ENCODE measurements around the gene ZBTB38.

Gene ZBTB38

DNA sequence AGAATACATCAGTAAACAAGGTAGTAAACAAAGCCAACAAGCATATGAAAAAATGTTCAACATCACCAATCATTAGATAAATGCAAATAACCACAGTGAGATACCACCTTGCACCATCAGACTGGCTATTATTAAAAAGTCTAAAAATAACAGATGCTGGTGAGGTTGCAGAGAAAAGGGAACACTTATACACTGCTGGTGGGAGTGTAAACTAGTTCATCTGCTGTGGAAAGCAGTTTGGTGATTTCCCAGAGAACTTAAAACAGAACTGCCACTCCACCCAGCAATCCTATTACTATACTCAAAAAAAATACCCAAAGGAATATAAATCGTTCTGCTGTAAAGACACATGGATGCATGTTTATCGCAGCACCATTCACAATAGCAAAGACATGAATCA, 30.3 kb upstream of the ZBTB38 start:
- no peak for DNase-seq

GRCh38 chr3:141338881-141339280, 29.4 kb upstream of the ZBTB38 start:
- no peak for DNase-seq

GRCh38 chr3:141341536-141341935, 26.8 kb upstream of the ZBTB38 start:
- DNase-seq = no peak

GRCh38 chr3:141342386-141342785, 25.9 kb upstream of the ZBTB38 start:
- DNase-seq = no peak

DNA sequence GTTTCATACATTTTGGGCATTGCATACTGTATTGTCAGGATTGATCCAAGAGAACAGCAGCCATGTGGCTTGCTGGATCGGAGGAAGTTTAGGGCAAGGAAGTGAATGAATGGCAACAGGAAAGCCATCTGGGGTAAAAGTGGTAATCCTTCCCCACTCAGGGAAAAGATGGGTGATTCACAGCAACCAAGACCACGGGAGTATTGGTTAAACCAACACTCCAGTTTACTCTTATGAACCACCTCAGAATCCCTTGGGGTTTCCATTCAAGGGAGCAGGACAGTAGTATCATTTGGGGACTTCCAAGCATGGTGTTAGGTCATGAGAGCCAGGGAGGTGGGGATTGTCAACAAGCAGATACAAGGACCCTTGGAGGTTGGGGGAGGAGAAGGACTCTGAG, 25.2 kb upstream of the ZBTB38 start:
- DNase-seq = no peak

DNA sequence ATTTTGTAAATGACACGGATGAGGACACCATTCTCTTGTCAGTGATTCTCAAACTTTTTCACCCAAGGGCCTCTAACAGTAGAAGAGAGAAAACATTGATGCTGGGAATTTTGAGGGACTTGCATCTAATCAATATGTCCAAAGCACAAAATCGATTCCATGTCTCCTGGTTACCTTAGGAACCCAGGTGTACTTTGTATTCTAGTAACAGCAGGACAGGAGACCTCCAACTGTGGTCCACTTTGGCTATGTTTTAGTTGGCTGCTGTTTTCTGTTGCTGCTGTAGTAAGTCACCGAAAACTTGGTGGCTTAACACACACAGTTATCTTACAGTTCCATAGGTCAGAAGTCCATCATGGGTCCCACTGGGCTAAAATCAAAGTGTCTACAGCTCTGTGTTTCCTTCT, 24.4 kb upstream of the ZBTB38 start:
- DNase-seq = no peak

DNA sequence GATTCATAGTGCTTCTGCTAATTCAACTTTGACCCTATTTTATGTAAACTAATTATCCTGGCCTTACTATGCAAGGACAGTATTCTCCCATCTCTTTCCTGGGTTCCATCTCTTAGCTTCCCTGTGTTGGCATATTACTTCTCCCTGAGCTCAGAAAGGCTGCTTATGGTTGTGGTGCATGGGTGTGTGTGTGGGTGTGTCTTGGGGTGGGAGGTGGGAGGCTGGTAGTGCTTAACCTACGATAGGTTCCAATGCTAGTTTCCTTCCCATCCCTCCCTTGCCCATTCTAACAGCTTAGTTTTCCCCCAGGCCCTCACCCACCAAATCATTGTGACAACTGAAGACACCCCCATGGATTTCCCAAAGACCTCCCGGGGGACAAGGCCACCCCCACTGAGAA, 22.8 kb upstream of the ZBTB38 start:
- DNase-seq = no peak

GRCh38 chr3:141346007-141346406, 22.3 kb upstream of the ZBTB38 start:
- no peak for DNase-seq

- DNase-seq = no peak
Observed at GRCh38 chr3:141346418-141346817, 21.9 kb upstream of the ZBTB38 start.

- DNase-seq = no peak
Observed at GRCh38 chr3:141346839-141347238, 21.5 kb upstream of the ZBTB38 start.

- DNase-seq = no peak
Observed at GRCh38 chr3:141348837-141349236, 19.5 kb upstream of the ZBTB38 start.

DNA sequence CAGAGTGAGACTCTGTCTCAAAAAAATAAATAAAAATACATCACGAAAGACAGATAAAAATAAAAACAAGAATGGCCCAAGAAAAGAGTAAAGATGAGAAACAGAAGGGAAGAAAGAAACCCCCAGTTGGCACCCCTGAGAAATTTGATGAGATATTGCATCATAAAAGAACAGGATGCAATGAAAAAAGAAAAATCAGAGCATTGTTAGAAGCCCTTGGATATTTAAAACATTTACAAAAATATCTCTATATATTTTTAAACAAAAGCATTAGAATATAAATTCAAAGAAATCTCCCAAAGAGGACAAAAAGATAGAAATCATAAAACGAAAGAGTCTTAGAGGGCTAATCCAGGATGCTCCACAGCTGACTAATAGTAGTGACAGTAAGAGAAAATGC, 18.6 kb upstream of the ZBTB38 start:
- no peak for DNase-seq

GRCh38 chr3:141350666-141351065, 17.6 kb upstream of the ZBTB38 start:
- no peak for DNase-seq

- no peak for DNase-seq
Observed at GRCh38 chr3:141352262-141352984, 15.9 kb upstream of the ZBTB38 start.

DNA sequence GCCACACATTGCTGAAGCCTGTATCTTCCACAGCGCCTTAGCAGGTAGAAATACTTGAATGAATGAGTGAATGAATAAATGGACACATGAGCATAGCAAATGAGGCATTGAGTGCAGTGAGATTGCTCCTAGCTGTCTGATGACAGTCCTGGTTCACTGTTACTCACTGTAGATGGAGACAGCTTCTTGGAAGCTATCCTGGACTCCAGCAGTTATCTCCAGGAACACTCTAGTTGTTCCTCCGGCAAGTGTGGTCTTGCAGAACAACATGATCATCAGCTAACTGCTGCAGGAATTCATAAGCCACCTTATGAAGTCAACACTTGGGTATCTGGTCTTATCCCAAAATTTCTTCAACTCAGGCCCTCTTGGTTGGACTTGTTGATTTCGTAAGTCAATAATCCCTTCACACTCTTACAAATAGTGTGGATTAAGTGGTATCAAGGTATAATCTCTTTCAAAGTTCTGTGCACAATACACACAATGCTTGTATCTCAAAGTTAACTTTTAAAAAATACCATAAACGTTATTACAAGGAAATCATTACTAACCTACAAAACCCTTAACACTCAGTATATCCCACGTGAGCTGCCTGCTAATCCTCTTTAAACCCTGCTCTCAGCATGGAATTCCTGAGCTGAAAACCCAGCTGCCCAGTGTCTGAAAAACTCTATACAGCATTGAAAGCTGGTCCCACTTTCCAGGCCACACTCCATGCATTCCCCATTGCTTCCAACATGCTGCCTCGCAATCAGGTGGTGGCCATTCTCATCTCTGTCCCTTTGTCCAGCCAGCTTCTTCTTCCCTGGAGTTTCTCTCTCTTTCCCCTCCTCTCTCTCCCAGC, 14.4 kb upstream of the ZBTB38 start:
- DNase-seq = no peak

DNA sequence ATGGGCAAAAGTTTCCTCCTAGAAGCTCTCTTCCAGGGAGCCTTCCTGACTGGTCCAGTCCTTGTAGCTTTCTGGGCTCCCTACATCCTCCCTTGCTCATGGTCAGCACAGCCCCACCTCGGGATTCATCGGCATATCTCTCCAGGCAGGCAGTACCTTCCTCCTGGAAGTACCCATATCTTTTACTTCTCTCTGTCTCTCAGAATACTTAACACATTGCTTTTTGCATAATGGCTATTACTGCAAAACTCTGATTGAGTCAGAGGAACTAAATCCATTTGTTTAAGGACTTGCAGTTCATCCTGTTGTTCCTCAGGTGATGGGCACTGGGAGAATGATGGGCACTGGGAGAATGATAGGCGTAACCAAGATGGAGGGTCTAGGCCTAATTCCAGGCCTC, 13.8 kb upstream of the ZBTB38 start:
- DNase-seq = no peak

- DNase-seq = no peak
Observed at GRCh38 chr3:141355242-141355641, 13.1 kb upstream of the ZBTB38 start.

DNA sequence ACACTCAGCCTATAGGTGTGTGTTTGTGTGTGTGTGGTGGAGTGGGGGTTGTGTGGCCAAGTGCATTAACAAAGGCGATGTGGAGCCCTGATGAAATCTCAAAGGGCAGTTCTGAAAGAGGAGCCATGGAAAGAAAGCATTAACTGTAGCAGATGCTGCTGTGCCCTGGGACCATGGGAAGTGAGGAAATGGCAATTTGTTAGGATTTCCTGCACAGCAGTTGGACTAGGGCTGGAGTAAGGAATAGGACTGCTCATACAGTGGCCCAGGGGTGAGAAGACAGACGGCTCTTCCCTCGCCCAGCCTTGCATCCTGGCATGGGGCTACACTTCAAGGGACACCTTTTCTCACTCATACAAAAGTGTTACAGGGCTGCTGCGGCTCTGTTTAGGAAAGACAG, 12.3 kb upstream of the ZBTB38 start:
- DNase-seq = no peak

- DNase-seq = peak; percentile 45
Observed at GRCh38 chr3:141360888-141361598, 7.3 kb upstream of the ZBTB38 start.

- DNase-seq = no peak
Observed at GRCh38 chr3:141362736-141363135, 5.6 kb upstream of the ZBTB38 start.

DNA sequence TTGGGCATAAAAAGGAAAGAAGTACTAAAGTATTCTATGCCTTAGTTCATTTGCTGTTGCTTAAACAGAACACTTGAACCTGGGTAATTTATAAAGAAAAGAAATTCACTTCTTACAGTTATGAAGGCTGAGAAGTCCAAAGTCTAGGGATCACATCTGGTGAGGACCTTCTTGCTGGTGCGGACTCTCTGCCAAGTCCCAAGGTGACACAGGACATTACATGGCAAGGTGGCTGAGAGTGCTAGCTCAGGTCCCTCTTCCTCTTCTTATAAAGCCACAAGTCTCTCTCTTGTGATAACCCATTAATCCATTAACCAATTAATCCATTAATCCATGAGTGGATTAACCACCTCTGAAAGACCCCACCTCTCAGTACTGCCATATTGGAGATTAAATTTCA, 3.1 kb upstream of the ZBTB38 start:
- no peak for DNase-seq

GRCh38 chr3:141366285-141367037, 1.8 kb upstream of the ZBTB38 start:
- DNase-seq = no peak

Measured in NCI-H1694 treated with DMSO at 0.1 percent for 48 hours (cell line).